H9 (cell line): ENCODE data around the gene TMEM14B. TPM values are rescaled to one million over a fixed set of nuclear protein-coding genes. Genes with fewer than 3 reads are reported as not detected.
A peak's percentile ranks its signal among the peaks of the same experiment; 100 is the strongest.

Source experiments
- DNase-seq: peaks from one replicate; pipeline ENCODE4 v3.0.0-alpha.2; 2017
- H2AFZ ChIP-seq: one replicate; pipeline ENCODE4 v1.6.1; 2013; ENCODE audit warnings: mild to moderate bottlenecking, low read length, control low read depth, moderate library complexity
- H2AK5ac ChIP-seq: 2 replicates; pipeline ENCODE4 v1.6.1; 2013; ENCODE audit warnings: low read length, control low read depth, mixed read lengths; ENCODE audit not compliant: insufficient read length
- H2BK120ac ChIP-seq: one replicate; pipeline ENCODE4 v1.6.1; 2013; ENCODE audit warnings: low read depth, mild to moderate bottlenecking, low read length, control low read depth, inconsistent platforms; ENCODE audit not compliant: poor library complexity, severe bottlenecking
- H2BK12ac ChIP-seq: 2 replicates; pipeline ENCODE4 v1.6.1; 2013; ENCODE audit warnings: low read length, control low read depth, mixed read lengths, low read depth; ENCODE audit not compliant: insufficient read length
- H2BK15ac ChIP-seq: 2 replicates; pipeline ENCODE4 v1.6.1; 2013; ENCODE audit warnings: low read depth, low read length, control low read depth
- H2BK20ac ChIP-seq: one replicate; pipeline ENCODE4 v1.6.1; 2013; ENCODE audit warnings: low read depth, mild to moderate bottlenecking, low read length, control low read depth, inconsistent platforms; ENCODE audit not compliant: poor library complexity, severe bottlenecking
- H2BK5ac ChIP-seq: 2 replicates; pipeline ENCODE4 v1.6.1; 2013; ENCODE audit warnings: low read length, control low read depth, mixed read lengths; ENCODE audit not compliant: insufficient read length
- H3K14ac ChIP-seq: 2 replicates; pipeline ENCODE4 v1.6.1; 2013; ENCODE audit warnings: low read length, control low read depth; ENCODE audit not compliant: insufficient read depth
- H3K18ac ChIP-seq: 2 replicates; pipeline ENCODE4 v1.6.1; 2013; ENCODE audit warnings: low read depth, mild to moderate bottlenecking, mixed read lengths, low read length, control low read depth; ENCODE audit not compliant: insufficient read length
- H3K23ac ChIP-seq: 2 replicates; pipeline ENCODE4 v1.6.1; 2013; ENCODE audit warnings: low read length, control low read depth, mixed read lengths, low read depth; ENCODE audit not compliant: insufficient read length
- H3K23me2 ChIP-seq: 2 replicates; pipeline ENCODE4 v1.6.1; 2013; ENCODE audit warnings: low read depth, mild to moderate bottlenecking, mixed read lengths, low read length, control low read depth; ENCODE audit not compliant: insufficient read length, poor library complexity, severe bottlenecking
- H3K27ac ChIP-seq: 2 replicates; pipeline ENCODE4 v1.5.1; 2013; ENCODE audit warnings: low read length, control low read depth, mixed read lengths, low read depth; ENCODE audit not compliant: insufficient read length
- H3K27me3 ChIP-seq: 2 replicates; pipeline ENCODE4 v1.6.1; 2013; ENCODE audit warnings: low read length, control low read depth, inconsistent platforms; ENCODE audit not compliant: insufficient read depth
- H3K4ac ChIP-seq: 2 replicates; pipeline ENCODE4 v1.6.1; 2013; ENCODE audit warnings: low read depth, mild to moderate bottlenecking, control low read depth, inconsistent platforms, low read length, moderate library complexity
- H3K4me1 ChIP-seq: 2 replicates; pipeline ENCODE4 v1.6.1; 2013; ENCODE audit warnings: low read length, control low read depth, inconsistent platforms; ENCODE audit not compliant: insufficient read depth
- H3K4me2 ChIP-seq: 2 replicates; pipeline ENCODE4 v1.6.1; 2013; ENCODE audit warnings: low read length, control low read depth, mixed read lengths; ENCODE audit not compliant: insufficient read length, insufficient read depth
- H3K56ac ChIP-seq: 2 replicates; pipeline ENCODE4 v1.6.1; 2013; ENCODE audit warnings: low read depth, mild to moderate bottlenecking, mixed read lengths, low read length, control low read depth; ENCODE audit not compliant: insufficient read length
- H3K79me1 ChIP-seq: 2 replicates; pipeline ENCODE4 v1.6.1; 2013; ENCODE audit warnings: low read depth, mild to moderate bottlenecking, moderate library complexity, low read length, control low read depth, inconsistent platforms; ENCODE audit not compliant: insufficient read depth, poor library complexity, severe bottlenecking
- H3K79me2 ChIP-seq: 2 replicates; pipeline ENCODE4 v1.6.1; 2013; ENCODE audit warnings: low read length, control low read depth, inconsistent platforms; ENCODE audit not compliant: insufficient read depth
- H3K9ac ChIP-seq: 2 replicates; pipeline ENCODE4 v1.6.1; 2013; ENCODE audit warnings: low read length, control low read depth, mixed read lengths; ENCODE audit not compliant: insufficient read length; ENCODE audit errors: extremely low read depth
- H3K9me3 ChIP-seq: one replicate; pipeline ENCODE4 v1.6.1; 2013; ENCODE audit warnings: low read depth, low read length, inconsistent platforms; ENCODE audit not compliant: control insufficient read depth
- H3T11ph ChIP-seq: one replicate; pipeline ENCODE4 v1.6.1; 2013; ENCODE audit warnings: mild to moderate bottlenecking, low read length, control low read depth, inconsistent platforms
- H4K20me1 ChIP-seq: one replicate; pipeline ENCODE4 v1.6.1; 2013; ENCODE audit not compliant: control insufficient read depth, insufficient read length, insufficient read depth
- H4K5ac ChIP-seq: 2 replicates; pipeline ENCODE4 v1.6.1; 2013; ENCODE audit warnings: low read depth, mild to moderate bottlenecking, mixed read lengths, low read length, control low read depth; ENCODE audit not compliant: insufficient read length
- H4K8ac ChIP-seq: replicated peaks from 2 replicates; pipeline ENCODE4 v1.6.1; 2013; ENCODE audit warnings: low read length, control low read depth, mixed read lengths, low read depth; ENCODE audit not compliant: insufficient read length
- H4K91ac ChIP-seq: 2 replicates; pipeline ENCODE4 v1.6.1; 2013; ENCODE audit warnings: low read depth, mild to moderate bottlenecking, moderate library complexity, mixed read lengths, low read length, control low read depth; ENCODE audit not compliant: insufficient read length
- H3K27ac Mint-ChIP-seq, 3 experiments: 2 replicates in 2 of 3; 3 replicates in 1 of 3; pipeline ENCODE4 v1.8.0; 2020 to 2021; ENCODE audit warnings: mixed read lengths in 3 of 3, mild to moderate bottlenecking in 1 of 3, moderate library complexity in 1 of 3
- H3K27me3 Mint-ChIP-seq: 2 replicates; pipeline ENCODE4 v1.8.0; 2021; ENCODE audit warnings: low read depth, mild to moderate bottlenecking, moderate library complexity, mixed read lengths
- H3K36me3 Mint-ChIP-seq, 3 experiments: 2 replicates in 2 of 3; 3 replicates in 1 of 3; pipeline ENCODE4 v1.8.0; 2020 to 2021; ENCODE audit warnings: low read depth in 3 of 3, mixed read lengths in 3 of 3; ENCODE audit not compliant: insufficient read depth in 1 of 3
- H3K4me1 Mint-ChIP-seq, 2 experiments: 2 replicates each; pipeline ENCODE4 v1.8.0; 2020; ENCODE audit warnings: mixed read lengths in 2 of 2
- H3K4me3 Mint-ChIP-seq, 2 experiments: 2 replicates in 1 of 2; 3 replicates in 1 of 2; pipeline ENCODE4 v1.8.0; 2020 to 2021; ENCODE audit warnings: mild to moderate bottlenecking in 2 of 2, mixed read lengths in 2 of 2, moderate library complexity in 1 of 2
- H3K9me3 Mint-ChIP-seq, 2 experiments: 2 replicates in 1 of 2; 3 replicates in 1 of 2; pipeline ENCODE4 v1.8.0; 2020; ENCODE audit warnings: mild to moderate bottlenecking in 2 of 2, mixed read lengths in 2 of 2, moderate library complexity in 1 of 2
- WGBS: extraction: QIAGEN DNeasy Blood & Tissue Kit; methylation state at CpG from one replicate; pipeline ENCODE4 v1.1.7; 2013; ENCODE audit warnings: missing lambda C conversion rate, low lambda C conversion rate, mixed read lengths; ENCODE audit not compliant: insufficient read length; ENCODE audit errors: extremely low coverage; 5-methylcytosine and 5-hydroxymethylcytosine counted together
- total RNA-seq: library from RNA; stranded (reverse); gene quantifications from 2 replicates; pipeline ENCODE4 v1.2.1, GENCODE V29; 2021
- TF ChIP-seq, protein P1 (sequence below): fragments of 200-600 bp; sonication (generic); conservative IDR thresholded peaks from 3 replicates; pipeline ENCODE4 v1.8.0; 2021; ENCODE audit warnings: antibody characterized with exemption, mild to moderate bottlenecking

Gene TMEM14B
- total RNA-seq, 1 experiment from 2014 or later = 107 TPM

DNA sequence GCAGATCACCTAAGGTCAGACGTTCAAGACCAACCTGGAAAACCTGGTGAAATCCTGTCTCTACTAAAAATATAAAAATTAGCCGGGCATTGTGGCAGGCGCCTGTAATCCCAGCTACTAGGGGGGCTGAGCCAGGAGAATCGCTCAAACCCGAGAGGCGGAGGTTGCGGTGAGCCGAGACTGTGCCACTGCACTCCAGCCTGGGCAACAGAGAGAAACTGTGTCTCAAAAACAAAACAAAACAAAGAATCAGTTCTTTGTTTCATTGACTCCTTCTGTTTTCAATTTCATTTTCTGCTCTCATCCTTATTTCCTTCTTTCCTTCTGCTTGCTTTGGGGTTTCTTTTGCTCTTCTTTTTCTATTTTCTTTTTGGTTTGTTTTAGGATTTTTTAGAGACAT lies 33.6 kb upstream of the TMEM14B start:
- no peaks in the 10 kb centered on the region for H3K79me1 ChIP-seq
- H3K4me1 ChIP-seq = no peaks in the 10 kb centered on the region
- no peaks in the 10 kb centered on the region for H3K79me2 ChIP-seq
- no peak overlapping the region for H3T11ph ChIP-seq
- H3K27ac ChIP-seq = no peak overlapping the region
- no peak overlapping the region for H3K9ac ChIP-seq
- no peaks in the 10 kb centered on the region for H3K4me1 Mint-ChIP-seq
- no peaks in the 10 kb centered on the region for H3K27me3 Mint-ChIP-seq
- no peak overlapping the region for H3K18ac ChIP-seq
- H3K9me3 Mint-ChIP-seq = peaks cover 0 to 4% of the 10 kb centered on the region in 2 experiments; a peak in 3 of 5 replicates
- no peak overlapping the region for H3K4ac ChIP-seq
- no peak overlapping the region for H3K14ac ChIP-seq
- H2AFZ ChIP-seq = no peak overlapping the region
- TF ChIP-seq, protein P1, sequence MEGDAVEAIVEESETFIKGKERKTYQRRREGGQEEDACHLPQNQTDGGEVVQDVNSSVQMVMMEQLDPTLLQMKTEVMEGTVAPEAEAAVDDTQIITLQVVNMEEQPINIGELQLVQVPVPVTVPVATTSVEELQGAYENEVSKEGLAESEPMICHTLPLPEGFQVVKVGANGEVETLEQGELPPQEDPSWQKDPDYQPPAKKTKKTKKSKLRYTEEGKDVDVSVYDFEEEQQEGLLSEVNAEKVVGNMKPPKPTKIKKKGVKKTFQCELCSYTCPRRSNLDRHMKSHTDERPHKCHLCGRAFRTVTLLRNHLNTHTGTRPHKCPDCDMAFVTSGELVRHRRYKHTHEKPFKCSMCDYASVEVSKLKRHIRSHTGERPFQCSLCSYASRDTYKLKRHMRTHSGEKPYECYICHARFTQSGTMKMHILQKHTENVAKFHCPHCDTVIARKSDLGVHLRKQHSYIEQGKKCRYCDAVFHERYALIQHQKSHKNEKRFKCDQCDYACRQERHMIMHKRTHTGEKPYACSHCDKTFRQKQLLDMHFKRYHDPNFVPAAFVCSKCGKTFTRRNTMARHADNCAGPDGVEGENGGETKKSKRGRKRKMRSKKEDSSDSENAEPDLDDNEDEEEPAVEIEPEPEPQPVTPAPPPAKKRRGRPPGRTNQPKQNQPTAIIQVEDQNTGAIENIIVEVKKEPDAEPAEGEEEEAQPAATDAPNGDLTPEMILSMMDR = no peak
- H3K4me3 Mint-ChIP-seq = no peak overlapping the region
- no CpG with 5 or more reads among the region's 8 CpGs for WGBS
- H2AK5ac ChIP-seq = no peak overlapping the region
- peaks cover 3 to 28% (median 21%) of the 10 kb centered on the region in 3 experiments; a peak in 6 of 7 replicates for H3K36me3 Mint-ChIP-seq
- no peak overlapping the region for H2BK20ac ChIP-seq
- no peak overlapping the region for H2BK12ac ChIP-seq
- no peak overlapping the region for H4K8ac ChIP-seq
- no peak overlapping the region for H2BK15ac ChIP-seq
- no peak overlapping the region for H3K4me2 ChIP-seq
- no peaks in the 10 kb centered on the region for H4K20me1 ChIP-seq
- no peak overlapping the region for H3K56ac ChIP-seq
- H4K91ac ChIP-seq = no peak overlapping the region
- no peak overlapping the region for H4K5ac ChIP-seq
- no peak for DNase-seq
- H3K23me2 ChIP-seq = no peaks in the 10 kb centered on the region
- no peak overlapping the region for H2BK120ac ChIP-seq
- H3K27me3 ChIP-seq = no peaks in the 10 kb centered on the region
- H2BK5ac ChIP-seq = no peak overlapping the region
- H3K27ac Mint-ChIP-seq = peak overlapping the region in 1 of 3 experiments; percentile 38; a peak in 2 of 7 replicates
- no peaks in the 10 kb centered on the region for H3K9me3 ChIP-seq
- no peak overlapping the region for H3K23ac ChIP-seq
